Measurements from ENCODE around the gene SSR4.

The SSR4 gene

GRCh38 chrX:153767674-153768055 is 26.8 kb upstream of the SSR4 start:
- Histone ChIP-seq H3K9me2 (ENCODE audit: low read depth, low read length) (no peaks in the 10 kb centered on the region), H3K27ac (ENCODE audit: low read depth, low read length, poor library complexity, severe bottlenecking) (no peak overlapping the region), H3K36me3 (ENCODE audit: insufficient read depth, low read length) (no peaks in the 10 kb centered on the region), H3K4me1 (ENCODE audit: insufficient read depth, low read length, severe bottlenecking) (no peaks in the 10 kb centered on the region), H4K20me1 (ENCODE audit: insufficient read depth, low read length) (no peaks in the 10 kb centered on the region), H3K4me3 (ENCODE audit: low read depth, low read length, poor library complexity, severe bottlenecking) (no peak overlapping the region), H3F3A (ENCODE audit: insufficient read depth, low read length) (no peaks in the 10 kb centered on the region), H3K27me3 (ENCODE audit: insufficient read depth, low read length) (no peaks in the 10 kb centered on the region), H3K9me3 (ENCODE audit: low read length) (no peaks in the 10 kb centered on the region), H2AFZ (ENCODE audit: low read length) (no peak overlapping the region), H3K79me2 (ENCODE audit: insufficient read depth, low read length) (no peaks in the 10 kb centered on the region), H3K4me2 (ENCODE audit: low read length) (no peak overlapping the region), H3K9ac (ENCODE audit: low read length) (no peak overlapping the region)
- TF ChIP-seq CTCF (IDR thresholded peaks at IDR 0.05; ENCODE audit: low read length) (no peak), EZH2 (IDR thresholded peaks at IDR 0.05; ENCODE audit: borderline replicate concordance, low read length) (no peak)

- Histone ChIP-seq H3K27ac (ENCODE audit: low read depth, low read length, poor library complexity, severe bottlenecking) (no peak overlapping the region), H3K27me3 (ENCODE audit: insufficient read depth, low read length) (no peaks in the 10 kb centered on the region), H2AFZ (ENCODE audit: low read length) (no peak overlapping the region), H3K9me2 (ENCODE audit: low read depth, low read length) (no peaks in the 10 kb centered on the region), H3K79me2 (ENCODE audit: insufficient read depth, low read length) (no peaks in the 10 kb centered on the region), H3K4me1 (ENCODE audit: insufficient read depth, low read length, severe bottlenecking) (no peaks in the 10 kb centered on the region), H3F3A (ENCODE audit: insufficient read depth, low read length) (no peaks in the 10 kb centered on the region), H3K4me3 (ENCODE audit: low read depth, low read length, poor library complexity, severe bottlenecking) (no peak overlapping the region), H4K20me1 (ENCODE audit: insufficient read depth, low read length) (no peaks in the 10 kb centered on the region), H3K9ac (ENCODE audit: low read length) (no peak overlapping the region), H3K36me3 (ENCODE audit: insufficient read depth, low read length) (no peaks in the 10 kb centered on the region), H3K9me3 (ENCODE audit: low read length) (no peaks in the 10 kb centered on the region), H3K4me2 (ENCODE audit: low read length) (no peak overlapping the region)
- TF ChIP-seq CTCF (IDR thresholded peaks at IDR 0.05; ENCODE audit: low read length) (peak; percentile 14; the same call in 1 of the 2 replicates), EZH2 (IDR thresholded peaks at IDR 0.05; ENCODE audit: borderline replicate concordance, low read length) (no peak)
These were observed 25.9 kb upstream of the SSR4 start for GRCh38 chrX:153768311-153769157.

GRCh38 chrX:153769158-153769864 is 25.2 kb upstream of the SSR4 start:
- Histone ChIP-seq H2AFZ (ENCODE audit: low read length) (no peak overlapping the region), H3K4me3 (ENCODE audit: low read depth, low read length, poor library complexity, severe bottlenecking) (no peak overlapping the region), H3K4me1 (ENCODE audit: insufficient read depth, low read length, severe bottlenecking) (no peaks in the 10 kb centered on the region), H3K36me3 (ENCODE audit: insufficient read depth, low read length) (no peaks in the 10 kb centered on the region), H3K9me2 (ENCODE audit: low read depth, low read length) (no peaks in the 10 kb centered on the region), H4K20me1 (ENCODE audit: insufficient read depth, low read length) (no peaks in the 10 kb centered on the region), H3K27ac (ENCODE audit: low read depth, low read length, poor library complexity, severe bottlenecking) (no peak overlapping the region), H3K9ac (ENCODE audit: low read length) (no peak overlapping the region), H3K27me3 (ENCODE audit: insufficient read depth, low read length) (no peaks in the 10 kb centered on the region), H3K79me2 (ENCODE audit: insufficient read depth, low read length) (no peaks in the 10 kb centered on the region), H3K4me2 (ENCODE audit: low read length) (no peak overlapping the region), H3F3A (ENCODE audit: insufficient read depth, low read length) (no peaks in the 10 kb centered on the region), H3K9me3 (ENCODE audit: low read length) (no peaks in the 10 kb centered on the region)
- TF ChIP-seq CTCF (IDR thresholded peaks at IDR 0.05; ENCODE audit: low read length) (no peak), EZH2 (IDR thresholded peaks at IDR 0.05; ENCODE audit: borderline replicate concordance, low read length) (no peak)
